Skeletal muscle satellite cell (primary cell): ENCODE results near the gene TEX19.
"Not testable (repeated sequence)": the region's sequence is repeated elsewhere in the genome, so short reads cannot be mapped to it uniquely, and the experiment has no call there.

ENCODE experiments used
- H3K27me3 ChIP-seq: 2 replicates; pipeline ENCODE4 v1.7.0; 2013; ENCODE audit warnings: low read length; ENCODE audit not compliant: control insufficient read depth, insufficient read depth
- H3K36me3 ChIP-seq: 2 replicates; pipeline ENCODE4 v1.7.0; 2013; ENCODE audit warnings: mild to moderate bottlenecking, control low read depth, low read length; ENCODE audit not compliant: insufficient read depth
- H3K4me1 ChIP-seq: 2 replicates; pipeline ENCODE4 v1.7.0; 2013; ENCODE audit warnings: low read length; ENCODE audit not compliant: control insufficient read depth, insufficient read depth
- H3K4me2 ChIP-seq: 2 replicates; pipeline ENCODE4 v1.7.0; 2013; ENCODE audit warnings: mild to moderate bottlenecking, low read length
- H3K4me3 ChIP-seq: 2 replicates; pipeline ENCODE4 v1.7.0; 2013; ENCODE audit warnings: low read length
- H3K9ac ChIP-seq: 2 replicates; pipeline ENCODE4 v1.7.0; 2013; ENCODE audit warnings: mild to moderate bottlenecking, low read depth, low read length, moderate library complexity
- H3K9me3 ChIP-seq: replicated peaks from 2 replicates; pipeline ENCODE4 v1.7.0; 2013; ENCODE audit warnings: mild to moderate bottlenecking, control low read depth, low read length

The TEX19 gene

GRCh38 chr17:82354804-82355308 is 4.2 kb upstream of the TEX19 start:
- peaks cover 5% of the 10 kb centered on the region for H3K4me1 ChIP-seq
- no peak overlapping the region for H3K4me2 ChIP-seq
- no peak overlapping the region for H3K4me3 ChIP-seq
- peaks cover 23% of the 10 kb centered on the region for H3K27me3 ChIP-seq
- H3K36me3 ChIP-seq, result no peaks in the 10 kb centered on the region
- H3K9me3 ChIP-seq, result no peaks in the 10 kb centered on the region
- H3K9ac ChIP-seq, result no peak overlapping the region

GRCh38 chr17:82355770-82356427 is 3.1 kb upstream of the TEX19 start:
- H3K4me1 ChIP-seq, result peaks cover 5% of the 10 kb centered on the region
- no peaks in the 10 kb centered on the region for H3K9me3 ChIP-seq
- H3K27me3 ChIP-seq, result peaks cover 26% of the 10 kb centered on the region
- no peaks in the 10 kb centered on the region for H3K36me3 ChIP-seq
- no peak overlapping the region for H3K4me3 ChIP-seq
- no peak overlapping the region for H3K4me2 ChIP-seq
- H3K9ac ChIP-seq, result no peak overlapping the region

GRCh38 chr17:82356845-82357355 is 2.1 kb upstream of the TEX19 start:
- Histone ChIP-seq H3K4me2 (no peak overlapping the region), H3K27me3 (peaks cover 26% of the 10 kb centered on the region)

GRCh38 chr17:82357394-82357793 is 1.7 kb upstream of the TEX19 start:
- Histone ChIP-seq H3K4me3 (no peak overlapping the region), H3K36me3 (no peaks in the 10 kb centered on the region), H3K27me3 (peaks cover 26% of the 10 kb centered on the region), H3K9me3 (no peaks in the 10 kb centered on the region), H3K4me1 (peaks cover 5% of the 10 kb centered on the region), H3K9ac (no peak overlapping the region), H3K4me2 (no peak overlapping the region)

More at GRCh38 chr17:82356845-82357355, 2.1 kb upstream of the TEX19 start:
- no peaks in the 10 kb centered on the region for H3K9me3 ChIP-seq
- no peak overlapping the region for H3K4me3 ChIP-seq
- H3K9ac ChIP-seq, result no peak overlapping the region
- no peaks in the 10 kb centered on the region for H3K36me3 ChIP-seq
- peaks cover 5% of the 10 kb centered on the region for H3K4me1 ChIP-seq

GRCh38 chr17:82359451-82360074 is 516 bp downstream of the TEX19 start:
- H3K4me2 ChIP-seq, H3K9ac ChIP-seq, H3K4me3 ChIP-seq, H3K4me1 ChIP-seq, H3K36me3 ChIP-seq, H3K9me3 ChIP-seq: not testable (repeated sequence)
- peaks cover 26% of the 10 kb centered on the region for H3K27me3 ChIP-seq

GRCh38 chr17:82361885-82362633 is 3.0 kb downstream of the TEX19 start:
- no peaks in the 10 kb centered on the region for H3K9me3 ChIP-seq
- H3K4me3 ChIP-seq, result no peak overlapping the region
- H3K4me1 ChIP-seq, result no peaks in the 10 kb centered on the region
- no peaks in the 10 kb centered on the region for H3K36me3 ChIP-seq
- H3K27me3 ChIP-seq, result peaks cover 28% of the 10 kb centered on the region
- no peak overlapping the region for H3K4me2 ChIP-seq
- H3K9ac ChIP-seq, result no peak overlapping the region

GRCh38 chr17:82365606-82366295 is 6.7 kb downstream of the TEX19 start:
- peaks cover 5% of the 10 kb centered on the region for H3K4me1 ChIP-seq
- H3K36me3 ChIP-seq, result no peaks in the 10 kb centered on the region
- H3K9me3 ChIP-seq, result no peaks in the 10 kb centered on the region
- H3K27me3 ChIP-seq, result peaks cover 39% of the 10 kb centered on the region
- H3K4me2 ChIP-seq, result no peak overlapping the region
- no peak overlapping the region for H3K4me3 ChIP-seq
- H3K9ac ChIP-seq, result no peak overlapping the region

- H3K36me3 ChIP-seq, result no peaks in the 10 kb centered on the region
- H3K27me3 ChIP-seq, result peaks cover 47% of the 10 kb centered on the region
- no peak overlapping the region for H3K4me2 ChIP-seq
- no peak overlapping the region for H3K9ac ChIP-seq
- H3K4me1 ChIP-seq, result peaks cover 13% of the 10 kb centered on the region
- no peaks in the 10 kb centered on the region for H3K9me3 ChIP-seq
- H3K4me3 ChIP-seq, result no peak overlapping the region
Measured at GRCh38 chr17:82366749-82367148, 7.7 kb downstream of the TEX19 start.

- H3K4me3 ChIP-seq, result no peak overlapping the region
- peaks cover 58% of the 10 kb centered on the region for H3K27me3 ChIP-seq
- no peak overlapping the region for H3K9ac ChIP-seq
- H3K4me1 ChIP-seq, result peaks cover 25% of the 10 kb centered on the region
- H3K9me3 ChIP-seq, result no peaks in the 10 kb centered on the region
- H3K36me3 ChIP-seq, result no peaks in the 10 kb centered on the region
- H3K4me2 ChIP-seq, result no peak overlapping the region
Measured at GRCh38 chr17:82367724-82368524, 8.9 kb downstream of the TEX19 start.

- Histone ChIP-seq H3K4me3 (no peak overlapping the region), H3K36me3 (no peaks in the 10 kb centered on the region), H3K27me3 (peaks cover 59% of the 10 kb centered on the region), H3K9ac (no peak overlapping the region), H3K4me1 (peaks cover 25% of the 10 kb centered on the region), H3K4me2 (no peak overlapping the region), H3K9me3 (no peaks in the 10 kb centered on the region)
Measured at GRCh38 chr17:82369211-82369610, 10.2 kb downstream of the TEX19 start.
